ENCODE data around the gene VPS13D.

Gene VPS13D

GRCh38 chr1:12490532-12491142, 260.8 kb downstream of the VPS13D start:
- no peak overlapping the region for H3K27ac ChIP-seq (ENCODE audit: low read depth, low read length, severe bottlenecking)
- no peak overlapping the region for H3K4me3 ChIP-seq (ENCODE audit: extremely low read depth, insufficient read depth, low read length, poor library complexity, severe bottlenecking)
- H3K9me3 ChIP-seq (ENCODE audit: control insufficient read depth, low read length), result peaks cover 11% of the 10 kb centered on the region
- peaks cover 17% of the 10 kb centered on the region for H3K4me1 ChIP-seq (ENCODE audit: control insufficient read depth, insufficient read depth, low read length, poor library complexity, severe bottlenecking)
- peaks cover 21% of the 10 kb centered on the region for H3K36me3 ChIP-seq (ENCODE audit: control insufficient read depth, insufficient read depth, low read length)
- WGBS, 2 experiments (ENCODE audit: insufficient coverage in 2 of 2), result 87 to 88% methylated on average over 9 of the region's 11 CpGs

- WGBS, 2 experiments (ENCODE audit: insufficient coverage in 2 of 2), result 95 to 100% methylated on average over 4 to 5 of the region's 5 CpGs
- Histone ChIP-seq H3K27ac (ENCODE audit: low read depth, low read length, severe bottlenecking) (no peak overlapping the region), H3K4me3 (ENCODE audit: extremely low read depth, insufficient read depth, low read length, poor library complexity, severe bottlenecking) (no peak overlapping the region), H3K9me3 (ENCODE audit: control insufficient read depth, low read length) (peaks cover 11% of the 10 kb centered on the region), H3K36me3 (ENCODE audit: control insufficient read depth, insufficient read depth, low read length) (peaks cover 13% of the 10 kb centered on the region), H3K4me1 (ENCODE audit: control insufficient read depth, insufficient read depth, low read length, poor library complexity, severe bottlenecking) (peaks cover 25% of the 10 kb centered on the region)
Observed at GRCh38 chr1:12491656-12492055, 261.8 kb downstream of the VPS13D start.

- no peaks in the 10 kb centered on the region for H3K9me3 ChIP-seq (ENCODE audit: control insufficient read depth, low read length)
- H3K4me3 ChIP-seq (ENCODE audit: extremely low read depth, insufficient read depth, low read length, poor library complexity, severe bottlenecking), result no peak overlapping the region
- 91 to 93% methylated on average over 9 of the region's 11 CpGs for WGBS, 2 experiments (ENCODE audit: insufficient coverage in 2 of 2)
- peaks cover 26% of the 10 kb centered on the region for H3K4me1 ChIP-seq (ENCODE audit: control insufficient read depth, insufficient read depth, low read length, poor library complexity, severe bottlenecking)
- H3K36me3 ChIP-seq (ENCODE audit: control insufficient read depth, insufficient read depth, low read length), result peaks cover 22% of the 10 kb centered on the region
- H3K27ac ChIP-seq (ENCODE audit: low read depth, low read length, severe bottlenecking), result no peak overlapping the region
Observed at GRCh38 chr1:12495725-12496124, 265.9 kb downstream of the VPS13D start.

- Histone ChIP-seq H3K27ac (ENCODE audit: low read depth, low read length, severe bottlenecking) (peak overlapping the region; percentile 66), H3K4me1 (ENCODE audit: control insufficient read depth, insufficient read depth, low read length, poor library complexity, severe bottlenecking) (peaks cover 26% of the 10 kb centered on the region), H3K36me3 (ENCODE audit: control insufficient read depth, insufficient read depth, low read length) (peaks cover 21% of the 10 kb centered on the region), H3K9me3 (ENCODE audit: control insufficient read depth, low read length) (no peaks in the 10 kb centered on the region), H3K4me3 (ENCODE audit: extremely low read depth, insufficient read depth, low read length, poor library complexity, severe bottlenecking) (no peak overlapping the region)
- 89 to 90% methylated on average over 6 to 8 of the region's 9 CpGs for WGBS, 2 experiments (ENCODE audit: insufficient coverage in 2 of 2)
Observed at GRCh38 chr1:12496154-12496961, 266.5 kb downstream of the VPS13D start.

GRCh38 chr1:12499539-12500240, 269.9 kb downstream of the VPS13D start:
- Histone ChIP-seq H3K9me3 (ENCODE audit: control insufficient read depth, low read length) (no peaks in the 10 kb centered on the region), H3K4me1 (ENCODE audit: control insufficient read depth, insufficient read depth, low read length, poor library complexity, severe bottlenecking) (peaks cover 21% of the 10 kb centered on the region), H3K27ac (ENCODE audit: low read depth, low read length, severe bottlenecking) (no peak overlapping the region), H3K4me3 (ENCODE audit: extremely low read depth, insufficient read depth, low read length, poor library complexity, severe bottlenecking) (no peak overlapping the region), H3K36me3 (ENCODE audit: control insufficient read depth, insufficient read depth, low read length) (peaks cover 17% of the 10 kb centered on the region)
- WGBS, 2 experiments (ENCODE audit: insufficient coverage in 2 of 2), result 86 to 96% methylated on average over 3 of the region's 13 CpGs

- WGBS, 2 experiments (ENCODE audit: insufficient coverage in 2 of 2), result 89 to 90% methylated on average over 8 of the region's 9 CpGs
- Histone ChIP-seq H3K27ac (ENCODE audit: low read depth, low read length, severe bottlenecking) (no peak overlapping the region), H3K9me3 (ENCODE audit: control insufficient read depth, low read length) (no peaks in the 10 kb centered on the region), H3K4me1 (ENCODE audit: control insufficient read depth, insufficient read depth, low read length, poor library complexity, severe bottlenecking) (peaks cover 4% of the 10 kb centered on the region), H3K36me3 (ENCODE audit: control insufficient read depth, insufficient read depth, low read length) (peaks cover 20% of the 10 kb centered on the region), H3K4me3 (ENCODE audit: extremely low read depth, insufficient read depth, low read length, poor library complexity, severe bottlenecking) (no peak overlapping the region)
Observed at GRCh38 chr1:12501661-12502060, 271.8 kb downstream of the VPS13D start.

GRCh38 chr1:12502336-12503109, 272.7 kb downstream of the VPS13D start:
- Histone ChIP-seq H3K4me3 (ENCODE audit: extremely low read depth, insufficient read depth, low read length, poor library complexity, severe bottlenecking) (no peak overlapping the region), H3K4me1 (ENCODE audit: control insufficient read depth, insufficient read depth, low read length, poor library complexity, severe bottlenecking) (no peaks in the 10 kb centered on the region), H3K36me3 (ENCODE audit: control insufficient read depth, insufficient read depth, low read length) (peaks cover 24% of the 10 kb centered on the region), H3K27ac (ENCODE audit: low read depth, low read length, severe bottlenecking) (no peak overlapping the region), H3K9me3 (ENCODE audit: control insufficient read depth, low read length) (no peaks in the 10 kb centered on the region)
- whole genome bisulfite sequencing, 2 experiments (ENCODE audit: insufficient coverage in 2 of 2), result 88 to 96% methylated on average over 11 of the region's 11 CpGs

- H3K36me3 ChIP-seq (ENCODE audit: control insufficient read depth, insufficient read depth, low read length), result peaks cover 17% of the 10 kb centered on the region
- H3K9me3 ChIP-seq (ENCODE audit: control insufficient read depth, low read length), result no peaks in the 10 kb centered on the region
- H3K27ac ChIP-seq (ENCODE audit: low read depth, low read length, severe bottlenecking), result no peak overlapping the region
- no peak overlapping the region for H3K4me3 ChIP-seq (ENCODE audit: extremely low read depth, insufficient read depth, low read length, poor library complexity, severe bottlenecking)
- no peaks in the 10 kb centered on the region for H3K4me1 ChIP-seq (ENCODE audit: control insufficient read depth, insufficient read depth, low read length, poor library complexity, severe bottlenecking)
- WGBS, 2 experiments (ENCODE audit: insufficient coverage in 2 of 2), result 83 to 95% methylated on average over 2 to 8 of the region's 8 CpGs
Observed at GRCh38 chr1:12503709-12504108, 273.9 kb downstream of the VPS13D start.

- H3K4me1 ChIP-seq (ENCODE audit: control insufficient read depth, insufficient read depth, low read length, poor library complexity, severe bottlenecking), result peaks cover 2% of the 10 kb centered on the region
- no peak overlapping the region for H3K27ac ChIP-seq (ENCODE audit: low read depth, low read length, severe bottlenecking)
- no peaks in the 10 kb centered on the region for H3K9me3 ChIP-seq (ENCODE audit: control insufficient read depth, low read length)
- H3K4me3 ChIP-seq (ENCODE audit: extremely low read depth, insufficient read depth, low read length, poor library complexity, severe bottlenecking), result no peak overlapping the region
- 97 to 100% methylated on average over 8 to 9 of the region's 11 CpGs for WGBS, 2 experiments (ENCODE audit: insufficient coverage in 2 of 2)
- H3K36me3 ChIP-seq (ENCODE audit: control insufficient read depth, insufficient read depth, low read length), result peaks cover 11% of the 10 kb centered on the region
Observed at GRCh38 chr1:12504601-12505000, 274.8 kb downstream of the VPS13D start.

GRCh38 chr1:12505231-12505630, 275.4 kb downstream of the VPS13D start:
- 94% methylated on average over 9 to 10 of the region's 10 CpGs for WGBS, 2 experiments (ENCODE audit: insufficient coverage in 2 of 2)
- no peaks in the 10 kb centered on the region for H3K9me3 ChIP-seq (ENCODE audit: control insufficient read depth, low read length)
- peaks cover 11% of the 10 kb centered on the region for H3K36me3 ChIP-seq (ENCODE audit: control insufficient read depth, insufficient read depth, low read length)
- no peak overlapping the region for H3K27ac ChIP-seq (ENCODE audit: low read depth, low read length, severe bottlenecking)
- no peak overlapping the region for H3K4me3 ChIP-seq (ENCODE audit: extremely low read depth, insufficient read depth, low read length, poor library complexity, severe bottlenecking)
- peaks cover 7% of the 10 kb centered on the region for H3K4me1 ChIP-seq (ENCODE audit: control insufficient read depth, insufficient read depth, low read length, poor library complexity, severe bottlenecking)
